Calu3 (cell line): ENCODE results near the gene GNAS. TPM values are rescaled to one million over a fixed set of nuclear protein-coding genes. Genes with fewer than 3 reads are reported as not detected.

Source experiments
- BruUV-seq: library from RNA; stranded (reverse); fragments of 400-500 nt; replicated peaks from 2 replicates; lab custom pipeline; 2021; lab: Mats Ljungman, UMichigan
- CTCF ChIA-PET: fragments of 300-600 bp; sonication (Branson Sonifier 250); formaldehyde crosslinking; loops from one replicate; lab custom pipeline; 2022; ENCODE audit warnings: antibody characterized with exemption; lab: Charles Lee
- DNase-seq: peaks from one replicate; pipeline ENCODE4 v3.0.0; 2022
- H3K27ac Mint-ChIP-seq: one replicate; pipeline ENCODE4 v1.8.0; 2022; ENCODE audit warnings: mixed read lengths; ENCODE audit not compliant: unreplicated experiment
- H3K27me3 Mint-ChIP-seq: one replicate; pipeline ENCODE4 v1.8.0; 2022; ENCODE audit warnings: mixed read lengths; ENCODE audit not compliant: unreplicated experiment
- H3K36me3 Mint-ChIP-seq: one replicate; pipeline ENCODE4 v1.8.0; 2022; ENCODE audit warnings: mild to moderate bottlenecking, moderate library complexity, mixed read lengths; ENCODE audit not compliant: insufficient read depth, unreplicated experiment
- H3K4me1 Mint-ChIP-seq: one replicate; pipeline ENCODE4 v1.8.0; 2022; ENCODE audit warnings: mild to moderate bottlenecking, low read depth, mixed read lengths; ENCODE audit not compliant: unreplicated experiment
- H3K4me3 Mint-ChIP-seq: one replicate; pipeline ENCODE4 v1.8.0; 2022; ENCODE audit warnings: mild to moderate bottlenecking, low read depth, moderate library complexity, mixed read lengths; ENCODE audit not compliant: unreplicated experiment
- H3K9me3 Mint-ChIP-seq: one replicate; pipeline ENCODE4 v1.8.0; 2022; ENCODE audit warnings: low read depth, mixed read lengths; ENCODE audit not compliant: unreplicated experiment
- intact Hi-C: fragments of 100-400 bp; cut with micrococcal nuclease; formaldehyde crosslinking; loops from one replicate; pipeline ENCODE4 v1.10.0; 2022; ENCODE audit not compliant: unreplicated experiment
- microRNA-seq: library from miRNA; unstranded; fragments of <30 nt; microRNA quantifications from one replicate; pipeline ENCODE4 v1.2.0, GENCODE V29; 2022
- total RNA-seq: library from RNA; stranded (reverse); gene quantifications from 2 replicates; pipeline ENCODE4 v1.2.3, GENCODE V29; 2022
- TF ChIP-seq, protein P1 (sequence below): fragments of 200-600 bp; IDR thresholded peaks from one replicate; pipeline ENCODE4 v1.8.0; 2022; ENCODE audit warnings: antibody characterized with exemption; ENCODE audit not compliant: unreplicated experiment

GNAS gene
- total RNA-seq, 1 experiment from 2014 or later, result 1,410 TPM

- no peak for DNase-seq
- no peak overlapping the region for H3K27ac Mint-ChIP-seq
- peaks cover 24% of the 10 kb centered on the region for H3K27me3 Mint-ChIP-seq
- intact Hi-C loops, result no loop called here
- no peak overlapping the region for H3K4me3 Mint-ChIP-seq
- no peaks in the 10 kb centered on the region for H3K9me3 Mint-ChIP-seq
- H3K36me3 Mint-ChIP-seq, result no peaks in the 10 kb centered on the region
- BruUV-seq, result no TSS peak
- peaks cover 8% of the 10 kb centered on the region for H3K4me1 Mint-ChIP-seq
- CTCF ChIA-PET, result no interaction called here
- TF ChIP-seq, protein P1, sequence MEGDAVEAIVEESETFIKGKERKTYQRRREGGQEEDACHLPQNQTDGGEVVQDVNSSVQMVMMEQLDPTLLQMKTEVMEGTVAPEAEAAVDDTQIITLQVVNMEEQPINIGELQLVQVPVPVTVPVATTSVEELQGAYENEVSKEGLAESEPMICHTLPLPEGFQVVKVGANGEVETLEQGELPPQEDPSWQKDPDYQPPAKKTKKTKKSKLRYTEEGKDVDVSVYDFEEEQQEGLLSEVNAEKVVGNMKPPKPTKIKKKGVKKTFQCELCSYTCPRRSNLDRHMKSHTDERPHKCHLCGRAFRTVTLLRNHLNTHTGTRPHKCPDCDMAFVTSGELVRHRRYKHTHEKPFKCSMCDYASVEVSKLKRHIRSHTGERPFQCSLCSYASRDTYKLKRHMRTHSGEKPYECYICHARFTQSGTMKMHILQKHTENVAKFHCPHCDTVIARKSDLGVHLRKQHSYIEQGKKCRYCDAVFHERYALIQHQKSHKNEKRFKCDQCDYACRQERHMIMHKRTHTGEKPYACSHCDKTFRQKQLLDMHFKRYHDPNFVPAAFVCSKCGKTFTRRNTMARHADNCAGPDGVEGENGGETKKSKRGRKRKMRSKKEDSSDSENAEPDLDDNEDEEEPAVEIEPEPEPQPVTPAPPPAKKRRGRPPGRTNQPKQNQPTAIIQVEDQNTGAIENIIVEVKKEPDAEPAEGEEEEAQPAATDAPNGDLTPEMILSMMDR, result no peak
These were observed 107.1 kb downstream of the GNAS start for GRCh38 chr20:58959652-58960051.

Small RNA genes within 50 kb of the gene (microRNA-seq; reads per million reads assigned to microRNA genes)
- not detected for gene MIR298

Other genes with a start within 250 kb of the GNAS start
- gene STX16, start 201.4 kb upstream of the GNAS start, total RNA-seq, result 86.0 and 99.7 TPM in 2 replicates
- gene NPEPL1, start 159.9 kb upstream of the GNAS start, total RNA-seq, result 18.1 and 21.4 TPM in 2 replicates
- 0.59 TPM in 1 of 2 replicates, not detected in the other for gene GNAS-AS1, start 1.8 kb upstream of the GNAS start, total RNA-seq
- gene NELFCD, start 128.5 kb downstream of the GNAS start, total RNA-seq, result 179 and 181 TPM in 2 replicates
- gene CTSZ, start 154.5 kb downstream of the GNAS start, total RNA-seq, result 158 and 183 TPM in 2 replicates
- gene TUBB1, start 166.7 kb downstream of the GNAS start, total RNA-seq, result not detected in 2 replicates
- 108 and 116 TPM in 2 replicates for gene ATP5F1E, start 179.6 kb downstream of the GNAS start, total RNA-seq
- gene PRELID3B, start 190.1 kb downstream of the GNAS start, total RNA-seq, result 128 and 136 TPM in 2 replicates